RWPE1 (cell line): Measurements from ENCODE around the gene CCNDBP1.

ENCODE experiments used
- CTCF ChIA-PET: fragments of 350-600 bp; sonication (Branson Sonifier 250); formaldehyde crosslinking; extraction: SDS; loops from one replicate; lab custom pipeline; 2021; lab: Yijun Ruan, JAX
- POLR2A ChIA-PET: fragments of 400-600 bp; formaldehyde crosslinking; extraction: SDS; loops from one replicate; lab custom pipeline; 2020; ENCODE audit warnings: antibody characterized with exemption; ENCODE audit not compliant: low non-redundant PET; lab: Yijun Ruan, JAX
- DNase-seq: peaks from one replicate; pipeline ENCODE4 v3.0.0; 2012; ENCODE audit warnings: low spot score
- H3K27ac ChIP-seq: fragments of 450-650 bp; 2 replicates; pipeline ENCODE4 v1.5.1; 2017
- TF ChIP-seq, protein P1 (sequence below): fragments of 450-650 bp; conservative IDR thresholded peaks from 2 replicates; pipeline ENCODE4 v1.5.1; 2017; ENCODE audit warnings: low read depth, mild to moderate bottlenecking

CCNDBP1 gene

DNA sequence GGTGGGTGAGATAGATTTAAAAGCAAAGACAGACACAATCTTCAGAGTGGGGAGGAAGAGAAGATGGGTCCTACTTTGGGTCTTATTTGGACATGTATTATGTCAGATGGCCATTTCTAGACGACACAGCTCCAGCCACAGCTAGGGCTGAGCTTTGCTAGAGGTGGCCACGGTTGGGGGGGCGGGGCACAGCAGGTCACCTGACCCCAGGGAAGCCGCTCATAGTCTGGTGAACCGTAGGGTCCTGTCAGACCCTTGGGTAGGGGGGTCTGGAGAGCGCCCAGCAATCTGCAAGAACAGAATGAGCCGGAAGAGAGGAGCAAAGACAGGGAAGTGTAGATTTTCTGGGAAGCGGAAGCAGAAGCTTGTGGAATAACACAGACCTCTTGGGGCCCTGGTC lies 29.0 kb downstream of the CCNDBP1 start:
- POLR2A ChIA-PET: no interaction called here
- no peak for DNase-seq
- TF ChIP-seq, protein P1, sequence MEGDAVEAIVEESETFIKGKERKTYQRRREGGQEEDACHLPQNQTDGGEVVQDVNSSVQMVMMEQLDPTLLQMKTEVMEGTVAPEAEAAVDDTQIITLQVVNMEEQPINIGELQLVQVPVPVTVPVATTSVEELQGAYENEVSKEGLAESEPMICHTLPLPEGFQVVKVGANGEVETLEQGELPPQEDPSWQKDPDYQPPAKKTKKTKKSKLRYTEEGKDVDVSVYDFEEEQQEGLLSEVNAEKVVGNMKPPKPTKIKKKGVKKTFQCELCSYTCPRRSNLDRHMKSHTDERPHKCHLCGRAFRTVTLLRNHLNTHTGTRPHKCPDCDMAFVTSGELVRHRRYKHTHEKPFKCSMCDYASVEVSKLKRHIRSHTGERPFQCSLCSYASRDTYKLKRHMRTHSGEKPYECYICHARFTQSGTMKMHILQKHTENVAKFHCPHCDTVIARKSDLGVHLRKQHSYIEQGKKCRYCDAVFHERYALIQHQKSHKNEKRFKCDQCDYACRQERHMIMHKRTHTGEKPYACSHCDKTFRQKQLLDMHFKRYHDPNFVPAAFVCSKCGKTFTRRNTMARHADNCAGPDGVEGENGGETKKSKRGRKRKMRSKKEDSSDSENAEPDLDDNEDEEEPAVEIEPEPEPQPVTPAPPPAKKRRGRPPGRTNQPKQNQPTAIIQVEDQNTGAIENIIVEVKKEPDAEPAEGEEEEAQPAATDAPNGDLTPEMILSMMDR: no peak
- CTCF ChIA-PET: interaction anchor here (1.5 kb wide), 1 partner anchor 10 kb away, joined by 3 read pairs; no protein-coding TSS in a partner anchor
- no peak overlapping the region for H3K27ac ChIP-seq

DNA sequence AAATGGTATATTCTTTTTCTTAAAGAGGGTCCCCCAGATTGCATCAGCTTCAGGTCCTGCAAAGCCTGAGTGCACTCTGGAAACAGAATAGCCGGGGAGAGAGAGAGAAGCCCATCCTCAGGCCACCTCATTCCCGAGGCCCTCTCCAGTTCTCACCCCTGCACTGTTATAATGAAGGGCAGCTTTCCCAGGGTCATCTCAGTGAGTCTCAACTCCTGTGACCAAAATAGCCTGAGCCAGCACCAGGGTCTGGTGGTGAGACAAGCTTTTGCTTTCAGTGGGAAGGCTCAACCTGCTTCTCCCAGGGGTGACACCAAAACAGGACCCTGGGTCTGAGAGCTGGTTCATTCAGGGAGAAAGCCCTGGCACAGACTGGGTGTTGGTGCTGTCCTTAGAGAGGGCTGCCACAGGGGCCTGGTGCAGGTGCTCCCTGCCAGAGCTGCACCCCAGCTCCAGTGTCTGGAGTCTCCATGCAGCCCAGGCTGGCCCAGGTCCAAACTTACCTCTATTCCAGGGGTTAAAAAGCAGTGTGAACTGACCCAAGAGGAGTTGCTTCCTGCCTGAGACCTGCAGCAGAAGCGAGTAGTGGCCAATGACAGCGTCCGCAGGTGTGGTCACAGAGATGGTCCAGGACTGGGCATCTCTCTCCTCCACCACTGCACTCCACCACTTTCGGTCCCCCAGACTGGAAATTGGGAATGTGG lies 29.5 kb downstream of the CCNDBP1 start:
- TF ChIP-seq, protein P1: no peak
- ChIA-PET CTCF (interaction anchor here (1.5 kb wide), 1 partner anchor 11 kb away, joined by 3 read pairs; no protein-coding TSS in a partner anchor), POLR2A (no interaction called here)
- no peak overlapping the region for H3K27ac ChIP-seq
- no peak for DNase-seq

DNA sequence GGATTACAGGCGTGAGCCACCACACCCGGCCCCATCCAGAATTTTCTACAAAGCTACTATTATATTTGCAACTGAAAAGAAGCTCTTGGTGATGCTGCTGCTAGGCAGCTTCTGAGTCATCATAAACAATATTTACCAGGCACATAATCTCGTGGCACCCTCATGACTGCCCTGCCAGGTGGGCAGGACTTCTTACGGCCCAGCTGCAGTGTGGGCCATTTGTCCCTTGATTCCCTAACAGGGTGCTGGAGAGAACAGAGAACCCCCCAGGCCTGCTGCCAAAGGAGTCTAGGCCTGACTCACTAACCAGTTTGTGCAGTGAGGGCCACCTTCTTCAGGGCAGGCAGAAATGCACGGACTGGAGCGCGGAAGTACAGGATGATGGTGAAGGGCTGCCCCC lies 30.8 kb downstream of the CCNDBP1 start:
- H3K27ac ChIP-seq: no peak overlapping the region
- DNase-seq: peak; percentile 47
- TF ChIP-seq, protein P1: no peak
- CTCF ChIA-PET: interaction anchor here (1.7 kb wide), 1 partner anchor 10 kb away, joined by 6 read pairs; no protein-coding TSS in a partner anchor
- POLR2A ChIA-PET: no interaction called here

DNA sequence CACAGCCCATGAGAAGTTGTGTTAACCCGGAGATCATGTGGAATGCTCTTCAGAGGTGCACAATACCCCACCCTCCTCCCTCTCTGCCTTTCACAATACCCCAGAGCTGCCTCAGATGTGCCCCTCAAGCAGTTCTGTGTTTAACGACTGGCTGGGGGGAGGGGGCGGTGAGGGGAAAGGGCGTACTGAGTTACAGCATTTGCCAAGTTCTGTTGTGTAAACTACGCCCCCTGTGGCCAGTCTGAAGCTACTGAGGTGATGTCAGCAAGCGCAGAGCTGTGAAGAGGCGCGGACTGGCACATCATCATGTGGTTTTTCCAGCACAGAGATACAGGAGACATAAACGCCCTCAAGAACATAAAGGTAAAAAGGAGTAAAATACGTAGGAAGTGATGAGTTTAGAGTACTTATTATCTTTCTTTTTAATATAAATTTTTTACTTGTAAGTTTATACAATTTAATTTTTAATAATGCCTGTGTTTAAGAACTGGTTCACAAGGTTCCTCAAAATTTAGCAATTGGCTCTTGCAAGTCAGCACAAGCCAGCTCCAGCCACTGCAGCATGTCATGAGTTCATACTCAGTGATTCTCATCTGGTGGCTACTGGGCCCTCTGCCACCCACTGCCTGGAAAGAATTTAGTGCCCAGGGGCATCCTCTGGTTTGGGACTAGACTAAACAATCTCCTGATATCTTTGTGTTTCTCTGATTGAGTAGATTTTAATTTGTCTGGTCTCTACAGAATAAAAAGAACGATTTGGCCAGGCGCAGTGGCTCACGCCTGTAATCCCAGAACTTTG lies 33.9 kb downstream of the CCNDBP1 start:
- ChIA-PET POLR2A (no interaction called here), CTCF (interaction anchor here (0.6 to 2.2 kb wide), 6 partner anchors 10 to 872 kb away, joined by 3 to 7 read pairs (median 5); no protein-coding TSS in a partner anchor)
- peak; percentile 92 for DNase-seq

DNA sequence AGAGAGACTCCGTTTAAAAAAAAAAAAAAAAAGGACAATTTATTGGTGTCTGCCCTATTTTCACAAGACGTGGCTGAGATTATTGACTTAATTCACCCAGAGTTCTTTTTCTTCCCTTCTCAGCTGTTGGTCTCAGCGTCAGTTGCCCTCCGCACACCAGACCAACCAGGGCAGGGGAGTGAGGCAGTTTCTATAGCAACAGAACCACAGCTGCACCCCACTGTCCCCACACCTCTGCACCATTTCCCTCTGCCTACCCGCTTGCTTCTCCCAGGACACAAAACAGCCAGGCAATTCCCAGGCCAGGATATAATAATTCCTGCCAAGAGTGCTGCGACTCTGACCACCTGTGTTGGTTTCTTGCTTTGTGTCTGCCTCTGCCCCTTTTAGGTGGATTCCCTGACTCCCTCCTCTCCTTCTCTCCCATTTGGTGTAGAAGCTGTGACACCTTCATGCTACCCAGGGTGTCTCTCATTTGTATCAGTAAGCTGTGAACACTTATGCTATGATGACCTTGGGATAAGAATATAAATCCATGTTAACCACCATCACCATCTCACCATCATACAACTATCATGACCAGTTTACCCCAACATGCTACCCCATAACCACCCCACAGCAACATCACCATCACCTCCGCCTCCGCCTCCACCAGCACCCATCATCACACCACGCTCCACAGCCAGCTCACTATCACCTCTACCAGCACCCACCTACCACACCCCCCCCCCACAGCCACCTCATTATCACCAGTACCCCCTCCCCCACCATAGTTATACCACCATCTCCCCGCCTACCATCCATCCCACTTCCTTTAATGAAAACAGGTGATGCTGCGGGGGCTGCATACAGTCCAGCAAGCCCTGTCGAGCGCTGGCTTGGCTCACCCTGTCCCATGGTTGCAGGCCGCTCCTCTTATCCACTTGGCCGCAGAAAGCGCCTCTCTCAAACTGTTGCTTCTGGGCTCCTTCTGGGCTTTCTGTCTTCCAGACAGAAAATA lies 35.0 kb downstream of the CCNDBP1 start:
- DNase-seq: no peak
- H3K27ac ChIP-seq: peak overlapping the region; percentile 82
- ChIA-PET POLR2A (no interaction called here), CTCF (interaction anchor here (0.6 to 2.2 kb wide), 4 partner anchors 16 to 709 kb away, joined by 4 to 7 read pairs (median 6); no protein-coding TSS in a partner anchor)
- TF ChIP-seq, protein P1: no peak

More for the DNA sequence above, 33.9 kb downstream of the CCNDBP1 start:
- TF ChIP-seq, protein P1: no peak; the same call in 1 of the 2 replicates
- peak overlapping the region; percentile 82 for H3K27ac ChIP-seq
